Measurements from ENCODE around the gene MPL. TPM values are rescaled to one million over a fixed set of nuclear protein-coding genes. Genes with fewer than 3 reads are reported as not detected.

Gene MPL
- not detected in 2 replicates for total RNA-seq

- DNase-seq (ENCODE audit: low read depth, low spot score): no peak
These were observed at the start of gene MPL for GRCh38 chr1:43337588-43337987. MPL (plus strand) TSS chr1:43337818; CDS start chr1:43337849, 31 bp downstream.

- no peak for DNase-seq (ENCODE audit: low read depth, low spot score)
These were observed 49.4 kb upstream of the MPL start for GRCh38 chr1:43288058-43288784.

- no peak for DNase-seq (ENCODE audit: low read depth, low spot score)
These were observed 48.6 kb upstream of the MPL start for GRCh38 chr1:43288785-43289706.

- no peak for DNase-seq (ENCODE audit: low read depth, low spot score)
These were observed 45.4 kb upstream of the MPL start for GRCh38 chr1:43292216-43292615.

GRCh38 chr1:43292679-43293078, 44.9 kb upstream of the MPL start:
- DNase-seq (ENCODE audit: low read depth, low spot score): no peak

GRCh38 chr1:43293176-43293575, 44.4 kb upstream of the MPL start:
- no peak for DNase-seq (ENCODE audit: low read depth, low spot score)

GRCh38 chr1:43293896-43294760, 43.5 kb upstream of the MPL start:
- peak; percentile 53 for DNase-seq (ENCODE audit: low read depth, low spot score)

- no peak for DNase-seq (ENCODE audit: low read depth, low spot score)
These were observed 42.9 kb upstream of the MPL start for GRCh38 chr1:43294761-43295160.

- DNase-seq (ENCODE audit: low read depth, low spot score): no peak
These were observed 41.4 kb upstream of the MPL start for GRCh38 chr1:43296207-43296606.

- DNase-seq (ENCODE audit: low read depth, low spot score): no peak
These were observed 39.6 kb upstream of the MPL start for GRCh38 chr1:43298055-43298454.

GRCh38 chr1:43299101-43299500, 38.5 kb upstream of the MPL start:
- DNase-seq (ENCODE audit: low read depth, low spot score): no peak

GRCh38 chr1:43300378-43301094, 37.1 kb upstream of the MPL start, which contains the start of gene TIE1:
TIE1 (plus strand) TSS chr1:43300982; CDS start chr1:43301072, 90 bp downstream.
- DNase-seq (ENCODE audit: low read depth, low spot score): peak; percentile 74

- DNase-seq (ENCODE audit: low read depth, low spot score): no peak
These were observed 35.4 kb upstream of the MPL start for GRCh38 chr1:43302201-43302600.

GRCh38 chr1:43302721-43303470, 34.7 kb upstream of the MPL start:
- DNase-seq (ENCODE audit: low read depth, low spot score): no peak

- DNase-seq (ENCODE audit: low read depth, low spot score): no peak
These were observed 33.9 kb upstream of the MPL start for GRCh38 chr1:43303471-43304313.

GRCh38 chr1:43304314-43304681, 33.3 kb upstream of the MPL start:
- DNase-seq (ENCODE audit: low read depth, low spot score): no peak

GRCh38 chr1:43304771-43305300, 32.8 kb upstream of the MPL start:
- DNase-seq (ENCODE audit: low read depth, low spot score): no peak

GRCh38 chr1:43305461-43305860, 32.2 kb upstream of the MPL start:
- DNase-seq (ENCODE audit: low read depth, low spot score): no peak

All from pulmonary artery endothelial cell (primary cell).